SK-N-SH (cell line): ENCODE results near the gene FAM76A. TPM values are rescaled to one million over a fixed set of nuclear protein-coding genes. Genes with fewer than 3 reads are reported as not detected.

Experiments used
- CTCF ChIA-PET: fragments of 300-600, 350-600 bp; formaldehyde crosslinking; extraction: SDS; loops from one replicate; lab custom pipeline; 2021; lab: Yijun Ruan, JAX
- POLR2A ChIA-PET: fragments of 350-600 bp; sonication (Branson Sonifier 250); formaldehyde crosslinking; extraction: SDS; loops from one replicate; lab custom pipeline; 2020; ENCODE audit warnings: antibody characterized with exemption, inconsistent platforms; lab: Yijun Ruan, JAX
- DNase-seq: peaks from one replicate; pipeline ENCODE4 v3.0.0; 2012
- H2AFZ ChIP-seq: fragments of 200-600 bp; sonication (generic); 2 replicates; pipeline ENCODE4 v1.8.1; 2016; ENCODE audit warnings: antibody characterized with exemption, mild to moderate bottlenecking, low read depth
- H3F3A ChIP-seq: fragments of 200-600 bp; sonication (generic); replicated peaks from 2 replicates; pipeline ENCODE3; 2016; ENCODE audit warnings: antibody characterized with exemption, mild to moderate bottlenecking; ENCODE audit not compliant: insufficient read depth
- H3K27ac ChIP-seq, 2 experiments: fragments of 200-500 bp in 1 of 2; fragments of 200-600 bp in 1 of 2; sonication (Bioruptor generic) in 1 of 2; sonication (generic), shearing (Covaris generic) in 1 of 2; 2 replicates each; pipeline versions ENCODE4 v1.5.1 to v1.6.1; 2014 to 2016; ENCODE audit warnings: low read depth in 2 of 2, inconsistent platforms in 1 of 2, low read length in 1 of 2, mild to moderate bottlenecking in 1 of 2, mixed read lengths in 1 of 2
- H3K27me3 ChIP-seq: fragments of 200-600 bp; sonication (generic), shearing (Covaris generic); 2 replicates; pipeline ENCODE4 v1.6.1; 2016; ENCODE audit warnings: mixed run types; ENCODE audit not compliant: insufficient read depth
- H3K36me3 ChIP-seq, 2 experiments: fragments of 200-500 bp in 1 of 2; fragments of 200-600 bp in 1 of 2; sonication (Bioruptor generic) in 1 of 2; sonication (generic) in 1 of 2; replicated peaks in 1 of 2; 2 replicates each; pipeline versions ENCODE3 to v1.5.1; 2014 to 2016; ENCODE audit warnings: low read length in 1 of 2, mild to moderate bottlenecking in 1 of 2; ENCODE audit not compliant: insufficient read depth in 2 of 2, control insufficient read depth in 1 of 2
- H3K4me1 ChIP-seq, 2 experiments: fragments of 200-500 bp in 1 of 2; fragments of 200-600 bp in 1 of 2; sonication (Bioruptor generic) in 1 of 2; sonication (generic), shearing (Covaris generic) in 1 of 2; 2 replicates each; pipeline versions ENCODE4 v1.5.1 to v1.6.1; 2014 to 2016; ENCODE audit warnings: low read depth in 1 of 2, low read length in 1 of 2, mixed run types in 1 of 2; ENCODE audit not compliant: insufficient read depth in 2 of 2, control insufficient read depth in 1 of 2
- H3K4me2 ChIP-seq: fragments of 200-600 bp; sonication (generic), shearing (Covaris generic); 2 replicates; pipeline ENCODE4 v1.6.1; 2017; ENCODE audit warnings: mixed run types
- H3K4me3 ChIP-seq, 2 experiments: fragments of 200-500 bp in 1 of 2; fragments of 200-600 bp in 1 of 2; sonication (Bioruptor generic) in 1 of 2; sonication (generic), shearing (Covaris generic) in 1 of 2; 2 replicates each; pipeline versions ENCODE4 v1.5.1 to v1.8.1; 2014 to 2016; ENCODE audit warnings: low read depth in 2 of 2, inconsistent platforms in 1 of 2, low read length in 1 of 2, mild to moderate bottlenecking in 1 of 2, mixed read lengths in 1 of 2, moderate library complexity in 1 of 2
- H3K79me2 ChIP-seq: fragments of 200-600 bp; sonication (generic); 2 replicates; pipeline ENCODE4 v1.8.1; 2017; ENCODE audit warnings: mild to moderate bottlenecking; ENCODE audit not compliant: insufficient read depth
- H3K9ac ChIP-seq: fragments of 200-600 bp; sonication (generic); 2 replicates; pipeline ENCODE4 v1.6.1; 2017; ENCODE audit warnings: mixed run types
- H3K9me2 ChIP-seq: fragments of 200-600 bp; sonication (generic); 2 replicates; pipeline ENCODE4 v1.6.1; 2017; ENCODE audit warnings: mixed run types
- H3K9me3 ChIP-seq: fragments of 200-600 bp; sonication (generic); 2 replicates; pipeline ENCODE4 v1.6.1; 2017; ENCODE audit warnings: mixed run types, mild to moderate bottlenecking, moderate library complexity
- H4K20me1 ChIP-seq: fragments of 200-600 bp; sonication (generic); 2 replicates; pipeline ENCODE4 v1.6.1; 2017; ENCODE audit warnings: mild to moderate bottlenecking, mixed run types; ENCODE audit not compliant: insufficient read depth
- CHD2 ChIP-seq: fragments of 150-350 bp; IDR thresholded peaks from 2 replicates; pipeline ENCODE4 v1.6.1; 2018; ENCODE audit warnings: low read length; ENCODE audit not compliant: partially characterized antibody
- EZH2phosphoT487 ChIP-seq: fragments of 200-600 bp; sonication (generic); IDR thresholded peaks from 2 replicates; pipeline ENCODE4 v1.6.1; 2017; ENCODE audit warnings: low read depth, mixed run types, mild to moderate bottlenecking, antibody characterized with exemption, moderate library complexity, borderline replicate concordance
- FOSL2 ChIP-seq: IDR thresholded peaks from 2 replicates; pipeline ENCODE4 v1.4.0; 2012; ENCODE audit warnings: low read depth, mild to moderate bottlenecking, moderate library complexity, borderline replicate concordance
- FOXJ3 ChIP-seq: sonication (generic); formaldehyde crosslinking; IDR thresholded peaks from 2 replicates; pipeline ENCODE4 v1.5.1; 2020; ENCODE audit warnings: mild to moderate bottlenecking, missing genetic modification reagents
- GATA2 ChIP-seq: sonication (generic); formaldehyde crosslinking; IDR thresholded peaks from 2 replicates; pipeline ENCODE4 v1.5.0; 2020; ENCODE audit warnings: mild to moderate bottlenecking, missing genetic modification reagents
- JUND ChIP-seq: IDR thresholded peaks from 2 replicates; pipeline ENCODE4 v1.4.0; 2012
- MEF2A ChIP-seq: IDR thresholded peaks from 2 replicates; pipeline ENCODE4 v1.4.0; 2012; ENCODE audit warnings: low read depth, borderline replicate concordance
- NFIC ChIP-seq: IDR thresholded peaks from 2 replicates; pipeline ENCODE4 v1.4.0; 2012; ENCODE audit warnings: borderline replicate concordance
- RAD21 ChIP-seq: IDR thresholded peaks from 2 replicates; pipeline ENCODE4 v1.6.1; 2012; ENCODE audit warnings: mild to moderate bottlenecking, low read length
- SMC3 ChIP-seq: IDR thresholded peaks from 2 replicates; pipeline ENCODE4 v1.6.1; 2012; ENCODE audit warnings: low read depth, low read length, improper control_type of control experiment
- TAF1 ChIP-seq: IDR thresholded peaks from 2 replicates; pipeline ENCODE4 v1.6.1; 2012; ENCODE audit warnings: low read depth, mild to moderate bottlenecking, low read length, moderate library complexity, borderline replicate concordance
- TCF12 ChIP-seq: IDR thresholded peaks from 2 replicates; pipeline ENCODE4 v1.4.0; 2012
- TEAD4 ChIP-seq: IDR thresholded peaks from 2 replicates; pipeline ENCODE4 v1.4.0; 2012; ENCODE audit warnings: mild to moderate bottlenecking, borderline replicate concordance; ENCODE audit not compliant: insufficient read depth
- WGBS: methylation state at CpG from one replicate; pipeline ENCODE4 v1.1.6; 2017; ENCODE audit warnings: low lambda C conversion rate; 5-methylcytosine and 5-hydroxymethylcytosine counted together
- polyA plus RNA-seq, 3 experiments: library from polyadenylated mRNA; depleted of rRNA; stranded (reverse); fragments of >200 nt; gene quantifications; 2 replicates each; pipeline ENCODE4 v1.2.3, GENCODE V29; 2012
- TF ChIP-seq, protein P1 (sequence below): IDR thresholded peaks from 2 replicates; pipeline ENCODE4 v1.4.0; 2012; ENCODE audit warnings: low read depth, borderline replicate concordance
- TF ChIP-seq, protein P2 (sequence below): IDR thresholded peaks from 2 replicates; pipeline ENCODE4 v1.4.0; 2012; ENCODE audit warnings: low read depth
- TF ChIP-seq, protein P3 (sequence below): fragments of 150-350 bp; IDR thresholded peaks from 2 replicates; pipeline ENCODE4 v1.6.1; 2017; ENCODE audit warnings: antibody characterized with exemption, low read length, low read depth, borderline replicate concordance
- TF ChIP-seq, protein P4 (sequence below): IDR thresholded peaks from 2 replicates; pipeline ENCODE4; 2012
- TF ChIP-seq, protein P5 (sequence below): IDR thresholded peaks from 2 replicates; pipeline ENCODE4 v1.6.1; 2012; ENCODE audit warnings: mild to moderate bottlenecking, low read depth, low read length, moderate library complexity
- TF ChIP-seq, protein P6 (sequence below): IDR thresholded peaks from 2 replicates; pipeline ENCODE4 v1.4.0; 2012; ENCODE audit warnings: low read depth, borderline replicate concordance

Gene FAM76A
- polyA plus RNA-seq, 1 of the 3 experiments (the other 2 are of a cell fraction), result 2.9 TPM

DNA sequence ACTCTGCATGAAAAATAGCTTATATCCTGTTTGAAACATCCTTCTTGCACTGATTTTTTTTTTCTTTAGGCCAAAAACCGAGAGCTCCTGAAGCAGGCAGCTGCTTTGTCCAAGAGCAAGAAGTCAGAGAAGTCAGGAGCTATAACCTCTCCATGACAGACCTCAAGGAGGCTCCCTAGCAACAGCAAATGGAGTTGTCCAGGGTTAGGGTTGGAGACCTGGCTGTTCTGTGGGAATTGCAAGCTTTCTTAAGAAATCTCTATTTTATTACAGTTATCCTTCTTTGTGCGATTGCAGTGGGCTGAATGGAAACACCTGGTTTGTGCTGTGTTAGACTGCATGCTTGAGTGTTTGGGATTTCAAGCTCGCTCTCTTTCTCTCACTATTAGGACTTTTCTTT is 34.7 kb downstream of the FAM76A start:
- POLR2A ChIA-PET, result interaction anchor here (2.9 kb wide), 1 partner anchor 13 kb away, joined by 19 read pairs; the partner anchor contains the start of gene STX12
- H2AFZ ChIP-seq, result no peak overlapping the region
- peaks cover 0 to 16% of the 10 kb centered on the region in 2 experiments; a peak in 2 of 4 replicates for H3K4me1 ChIP-seq
- peaks cover 4% of the 10 kb centered on the region for H3F3A ChIP-seq
- H3K9me3 ChIP-seq, result no peaks in the 10 kb centered on the region
- no peak for TF ChIP-seq EZH2phosphoT487
- no peak for TF ChIP-seq FOXJ3 (CRISPR knock-in tag)
- TF ChIP-seq RAD21, result peak; percentile 68
- TF ChIP-seq, all 33 proteins: peak for 1
- no peaks in the 10 kb centered on the region for H3K9me2 ChIP-seq
- peaks cover 0 to 28% of the 10 kb centered on the region in 2 experiments for H3K36me3 ChIP-seq
- no peaks in the 10 kb centered on the region for H3K27me3 ChIP-seq
- DNase-seq, result no peak
- H3K9ac ChIP-seq, result no peak overlapping the region
- H4K20me1 ChIP-seq, result no peaks in the 10 kb centered on the region
- H3K79me2 ChIP-seq, result no peaks in the 10 kb centered on the region
- peak overlapping the region in 1 of 2 experiments; percentile 78; a peak in 2 of 4 replicates for H3K27ac ChIP-seq
- 82% methylated on average over 3 of the region's 3 CpGs for WGBS
- CTCF ChIA-PET, result interaction anchor here (0.7 to 3.3 kb wide), 9 partner anchors 8 to 219 kb away, joined by 3 to 13 read pairs (median 4); partner anchors contain the start of genes FAM76A, PPP1R8 and STX12
- H3K4me2 ChIP-seq, result no peak overlapping the region
- H3K4me3 ChIP-seq, result no peak overlapping the region

DNA sequence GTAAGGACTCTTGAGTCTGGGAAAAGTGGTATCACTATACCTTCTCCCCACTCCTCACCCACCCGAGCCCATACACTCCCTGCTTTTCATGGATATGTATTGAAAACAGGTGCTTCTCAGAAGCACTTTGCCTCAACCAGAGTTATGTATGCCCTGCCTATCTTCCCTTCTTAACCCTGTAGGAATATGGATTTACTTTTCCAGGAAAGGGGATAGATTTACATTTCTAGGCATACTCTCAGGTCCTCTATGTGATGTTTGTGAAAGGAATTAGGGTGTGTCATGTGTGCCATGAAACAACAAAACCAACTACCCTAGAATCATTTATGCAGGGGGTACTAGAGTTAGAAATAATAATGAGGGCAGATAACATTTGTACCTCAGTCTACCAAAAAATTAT is 36.3 kb downstream of the FAM76A start:
- WGBS, result 89% methylated on average over 1 of the region's 1 CpG
- no peak overlapping the region for H2AFZ ChIP-seq
- no peak for DNase-seq
- H3K9me3 ChIP-seq, result no peaks in the 10 kb centered on the region
- ChIA-PET CTCF (interaction anchor here (0.5 to 1.0 kb wide), 2 partner anchors 10 to 229 kb away, joined by 3 read pairs; no protein-coding TSS in a partner anchor), POLR2A (no interaction called here)
- H3F3A ChIP-seq, result peaks cover 4% of the 10 kb centered on the region
- peaks cover 0 to 23% of the 10 kb centered on the region in 2 experiments for H3K36me3 ChIP-seq
- no peak overlapping the region for H3K4me2 ChIP-seq
- H3K9me2 ChIP-seq, result no peaks in the 10 kb centered on the region
- no peak for TF ChIP-seq JUND
- no peak for TF ChIP-seq TEAD4
- TF ChIP-seq, protein P1, sequence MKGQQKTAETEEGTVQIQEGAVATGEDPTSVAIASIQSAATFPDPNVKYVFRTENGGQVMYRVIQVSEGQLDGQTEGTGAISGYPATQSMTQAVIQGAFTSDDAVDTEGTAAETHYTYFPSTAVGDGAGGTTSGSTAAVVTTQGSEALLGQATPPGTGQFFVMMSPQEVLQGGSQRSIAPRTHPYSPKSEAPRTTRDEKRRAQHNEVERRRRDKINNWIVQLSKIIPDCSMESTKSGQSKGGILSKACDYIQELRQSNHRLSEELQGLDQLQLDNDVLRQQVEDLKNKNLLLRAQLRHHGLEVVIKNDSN, result no peak
- TF ChIP-seq MEF2A, result no peak
- TF ChIP-seq, protein P2, sequence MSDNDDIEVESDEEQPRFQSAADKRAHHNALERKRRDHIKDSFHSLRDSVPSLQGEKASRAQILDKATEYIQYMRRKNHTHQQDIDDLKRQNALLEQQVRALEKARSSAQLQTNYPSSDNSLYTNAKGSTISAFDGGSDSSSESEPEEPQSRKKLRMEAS, result no peak
- TF ChIP-seq TAF1, result no peak
- TF ChIP-seq RAD21, result no peak
- no peak for TF ChIP-seq FOSL2
- no peak for TF ChIP-seq NFIC
- TF ChIP-seq SMC3, result no peak
- no peak for TF ChIP-seq TCF12
- TF ChIP-seq, protein P3, sequence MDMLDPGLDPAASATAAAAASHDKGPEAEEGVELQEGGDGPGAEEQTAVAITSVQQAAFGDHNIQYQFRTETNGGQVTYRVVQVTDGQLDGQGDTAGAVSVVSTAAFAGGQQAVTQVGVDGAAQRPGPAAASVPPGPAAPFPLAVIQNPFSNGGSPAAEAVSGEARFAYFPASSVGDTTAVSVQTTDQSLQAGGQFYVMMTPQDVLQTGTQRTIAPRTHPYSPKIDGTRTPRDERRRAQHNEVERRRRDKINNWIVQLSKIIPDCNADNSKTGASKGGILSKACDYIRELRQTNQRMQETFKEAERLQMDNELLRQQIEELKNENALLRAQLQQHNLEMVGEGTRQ, result no peak
- no peak for TF ChIP-seq GATA2 (CRISPR knock-in tag)
- TF ChIP-seq, protein P4, sequence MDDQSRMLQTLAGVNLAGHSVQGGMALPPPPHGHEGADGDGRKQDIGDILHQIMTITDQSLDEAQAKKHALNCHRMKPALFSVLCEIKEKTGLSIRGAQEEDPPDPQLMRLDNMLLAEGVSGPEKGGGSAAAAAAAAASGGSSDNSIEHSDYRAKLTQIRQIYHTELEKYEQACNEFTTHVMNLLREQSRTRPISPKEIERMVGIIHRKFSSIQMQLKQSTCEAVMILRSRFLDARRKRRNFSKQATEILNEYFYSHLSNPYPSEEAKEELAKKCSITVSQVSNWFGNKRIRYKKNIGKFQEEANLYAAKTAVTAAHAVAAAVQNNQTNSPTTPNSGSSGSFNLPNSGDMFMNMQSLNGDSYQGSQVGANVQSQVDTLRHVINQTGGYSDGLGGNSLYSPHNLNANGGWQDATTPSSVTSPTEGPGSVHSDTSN, result no peak
- no peak for TF ChIP-seq CHD2
- TF ChIP-seq, protein P5, sequence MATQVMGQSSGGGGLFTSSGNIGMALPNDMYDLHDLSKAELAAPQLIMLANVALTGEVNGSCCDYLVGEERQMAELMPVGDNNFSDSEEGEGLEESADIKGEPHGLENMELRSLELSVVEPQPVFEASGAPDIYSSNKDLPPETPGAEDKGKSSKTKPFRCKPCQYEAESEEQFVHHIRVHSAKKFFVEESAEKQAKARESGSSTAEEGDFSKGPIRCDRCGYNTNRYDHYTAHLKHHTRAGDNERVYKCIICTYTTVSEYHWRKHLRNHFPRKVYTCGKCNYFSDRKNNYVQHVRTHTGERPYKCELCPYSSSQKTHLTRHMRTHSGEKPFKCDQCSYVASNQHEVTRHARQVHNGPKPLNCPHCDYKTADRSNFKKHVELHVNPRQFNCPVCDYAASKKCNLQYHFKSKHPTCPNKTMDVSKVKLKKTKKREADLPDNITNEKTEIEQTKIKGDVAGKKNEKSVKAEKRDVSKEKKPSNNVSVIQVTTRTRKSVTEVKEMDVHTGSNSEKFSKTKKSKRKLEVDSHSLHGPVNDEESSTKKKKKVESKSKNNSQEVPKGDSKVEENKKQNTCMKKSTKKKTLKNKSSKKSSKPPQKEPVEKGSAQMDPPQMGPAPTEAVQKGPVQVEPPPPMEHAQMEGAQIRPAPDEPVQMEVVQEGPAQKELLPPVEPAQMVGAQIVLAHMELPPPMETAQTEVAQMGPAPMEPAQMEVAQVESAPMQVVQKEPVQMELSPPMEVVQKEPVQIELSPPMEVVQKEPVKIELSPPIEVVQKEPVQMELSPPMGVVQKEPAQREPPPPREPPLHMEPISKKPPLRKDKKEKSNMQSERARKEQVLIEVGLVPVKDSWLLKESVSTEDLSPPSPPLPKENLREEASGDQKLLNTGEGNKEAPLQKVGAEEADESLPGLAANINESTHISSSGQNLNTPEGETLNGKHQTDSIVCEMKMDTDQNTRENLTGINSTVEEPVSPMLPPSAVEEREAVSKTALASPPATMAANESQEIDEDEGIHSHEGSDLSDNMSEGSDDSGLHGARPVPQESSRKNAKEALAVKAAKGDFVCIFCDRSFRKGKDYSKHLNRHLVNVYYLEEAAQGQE, result no peak
- TF ChIP-seq, protein P6, sequence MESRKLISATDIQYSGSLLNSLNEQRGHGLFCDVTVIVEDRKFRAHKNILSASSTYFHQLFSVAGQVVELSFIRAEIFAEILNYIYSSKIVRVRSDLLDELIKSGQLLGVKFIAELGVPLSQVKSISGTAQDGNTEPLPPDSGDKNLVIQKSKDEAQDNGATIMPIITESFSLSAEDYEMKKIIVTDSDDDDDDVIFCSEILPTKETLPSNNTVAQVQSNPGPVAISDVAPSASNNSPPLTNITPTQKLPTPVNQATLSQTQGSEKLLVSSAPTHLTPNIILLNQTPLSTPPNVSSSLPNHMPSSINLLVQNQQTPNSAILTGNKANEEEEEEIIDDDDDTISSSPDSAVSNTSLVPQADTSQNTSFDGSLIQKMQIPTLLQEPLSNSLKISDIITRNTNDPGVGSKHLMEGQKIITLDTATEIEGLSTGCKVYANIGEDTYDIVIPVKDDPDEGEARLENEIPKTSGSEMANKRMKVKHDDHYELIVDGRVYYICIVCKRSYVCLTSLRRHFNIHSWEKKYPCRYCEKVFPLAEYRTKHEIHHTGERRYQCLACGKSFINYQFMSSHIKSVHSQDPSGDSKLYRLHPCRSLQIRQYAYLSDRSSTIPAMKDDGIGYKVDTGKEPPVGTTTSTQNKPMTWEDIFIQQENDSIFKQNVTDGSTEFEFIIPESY, result no peak
- H3K27me3 ChIP-seq, result no peaks in the 10 kb centered on the region
- H3K4me1 ChIP-seq, result peaks cover 0 to 16% of the 10 kb centered on the region in 2 experiments; a peak in 2 of 4 replicates
- H3K9ac ChIP-seq, result no peak overlapping the region
- no peak overlapping the region for H3K4me3 ChIP-seq
- H4K20me1 ChIP-seq, result no peaks in the 10 kb centered on the region
- no peak overlapping the region for H3K27ac ChIP-seq
- no peaks in the 10 kb centered on the region for H3K79me2 ChIP-seq
